HEK293 (cell line): Measurements from ENCODE around the gene KSR1.
"Not testable (repeated sequence)": the region's sequence is repeated elsewhere in the genome, so short reads cannot be mapped to it uniquely, and the experiment has no call there.

Experiments used
- CTCF ChIA-PET: fragments of 350-600 bp; formaldehyde crosslinking; extraction: SDS; loops from one replicate; lab custom pipeline; 2021; ENCODE audit warnings: antibody characterized with exemption; lab: Yijun Ruan, JAX
- POLR2A ChIA-PET: fragments of 300-600 bp; formaldehyde crosslinking; extraction: SDS; loops from one replicate; lab custom pipeline; 2020; ENCODE audit warnings: antibody characterized with exemption, inconsistent platforms; lab: Yijun Ruan, JAX
- H3K27ac ChIP-seq: fragments of 200-500 bp; sonication (Bioruptor generic); 2 replicates; pipeline ENCODE4 v1.5.1; 2014; ENCODE audit warnings: low read depth, low read length, control low read depth, inconsistent platforms; ENCODE audit errors: extremely low read depth
- H3K36me3 ChIP-seq, 2 experiments: fragments of 200-500 bp in 1 of 2; sonication (Bioruptor generic) in 1 of 2; 1 replicate in 1 of 2; 2 replicates in 1 of 2; pipeline ENCODE4 v1.5.1; 2014 to 2017; ENCODE audit warnings: inconsistent platforms in 2 of 2, low read length in 2 of 2; ENCODE audit not compliant: control insufficient read depth in 2 of 2, insufficient read depth in 1 of 2
- H3K4me1 ChIP-seq: fragments of 200-500 bp; sonication (Bioruptor generic); 2 replicates; pipeline ENCODE4 v1.5.1; 2014; ENCODE audit warnings: mild to moderate bottlenecking, low read length, inconsistent platforms; ENCODE audit not compliant: control insufficient read depth, insufficient read depth
- H3K4me3 ChIP-seq: 2 replicates; pipeline ENCODE4 v1.5.1; 2011; ENCODE audit warnings: low read depth, mild to moderate bottlenecking, control low read depth, low read length, moderate library complexity
- H3K9me3 ChIP-seq: fragments of 200-500 bp; sonication (Bioruptor generic); 2 replicates; pipeline ENCODE4 v1.5.1; 2014; ENCODE audit warnings: low read depth, low read length, inconsistent platforms; ENCODE audit not compliant: control insufficient read depth, insufficient read depth
- HIC1 ChIP-seq: fragments of 450-650 bp; formaldehyde crosslinking; IDR thresholded peaks from 2 replicates; pipeline ENCODE4 v1.5.1; 2016; ENCODE audit warnings: missing biosample characterization, missing genetic modification characterization
- PRDM10 ChIP-seq: fragments of 450-650 bp; formaldehyde crosslinking; IDR thresholded peaks from 2 replicates; pipeline ENCODE4 v1.5.1; 2016; ENCODE audit warnings: missing biosample characterization, missing genetic modification characterization
- REPIN1 ChIP-seq: fragments of 450-650 bp; formaldehyde crosslinking; IDR thresholded peaks from 2 replicates; pipeline ENCODE4 v1.5.1; 2017; ENCODE audit warnings: missing biosample characterization, missing genetic modification characterization, low read depth
- ZBTB21 ChIP-seq: fragments of 450-650 bp; formaldehyde crosslinking; IDR thresholded peaks from 2 replicates; pipeline ENCODE4 v1.5.1; 2017; ENCODE audit warnings: missing biosample characterization, missing genetic modification characterization
- ZBTB26 ChIP-seq: fragments of 450-650 bp; formaldehyde crosslinking; optimal IDR thresholded peaks from 2 replicates; pipeline ENCODE3; 2016; ENCODE audit warnings: missing biosample characterization, mild to moderate bottlenecking, missing genetic modification characterization
- ZBTB8A ChIP-seq: fragments of 450-650 bp; formaldehyde crosslinking; IDR thresholded peaks from 2 replicates; pipeline ENCODE4 v1.5.1; 2016; ENCODE audit warnings: missing biosample characterization, missing genetic modification characterization
- ZNF341 ChIP-seq: fragments of 450-650 bp; formaldehyde crosslinking; IDR thresholded peaks from 2 replicates; pipeline ENCODE4; 2016; ENCODE audit warnings: low read depth, missing biosample characterization, missing genetic modification characterization
- ZNF449 ChIP-seq: fragments of 450-650 bp; formaldehyde crosslinking; IDR thresholded peaks from 2 replicates; pipeline ENCODE4 v1.5.1; 2017; ENCODE audit warnings: missing biosample characterization, mild to moderate bottlenecking, missing genetic modification characterization, moderate library complexity
- ZNF473 ChIP-seq: fragments of 450-650 bp; formaldehyde crosslinking; IDR thresholded peaks from 2 replicates; pipeline ENCODE4 v1.5.1; 2017; ENCODE audit warnings: missing biosample characterization, missing genetic modification characterization
- ZNF521 ChIP-seq: fragments of 450-650 bp; formaldehyde crosslinking; IDR thresholded peaks from 2 replicates; pipeline ENCODE4 v1.5.1; 2017; ENCODE audit warnings: missing biosample characterization, mild to moderate bottlenecking, missing genetic modification characterization
- ZNF837 ChIP-seq: fragments of 450-650 bp; formaldehyde crosslinking; IDR thresholded peaks from 2 replicates; pipeline ENCODE4 v1.5.1; 2016; ENCODE audit warnings: missing biosample characterization, missing genetic modification characterization
- ZSCAN4 ChIP-seq: fragments of 450-650 bp; formaldehyde crosslinking; IDR thresholded peaks from 2 replicates; pipeline ENCODE4 v1.5.1; 2017; ENCODE audit warnings: missing biosample characterization, missing genetic modification characterization

The KSR1 gene

GRCh38 chr17:27665549-27665948, 209.3 kb downstream of the KSR1 start:
- Histone ChIP-seq H3K4me1 (no peaks in the 10 kb centered on the region), H3K27ac (no peak overlapping the region), H3K36me3 (no peaks in the 10 kb centered on the region), H3K4me3 (no peak overlapping the region), H3K9me3 (no peaks in the 10 kb centered on the region)
- no peak for TF ChIP-seq ZBTB21
- no peak for TF ChIP-seq ZBTB8A (tag by site-specific recombination)
- TF ChIP-seq ZBTB26 (tag by site-specific recombination): no peak
- TF ChIP-seq PRDM10 (tag by site-specific recombination): no peak
- no peak for TF ChIP-seq ZSCAN4 (tag by site-specific recombination)
- TF ChIP-seq ZNF837 (tag by site-specific recombination): no peak
- TF ChIP-seq ZNF473 (tag by site-specific recombination): no peak
- TF ChIP-seq REPIN1 (tag by site-specific recombination): no peak
- TF ChIP-seq ZNF449 (tag by site-specific recombination): no peak
- no peak for TF ChIP-seq ZNF521 (tag by site-specific recombination)
- no peak for TF ChIP-seq ZNF341 (tag by site-specific recombination)
- TF ChIP-seq HIC1: no peak
- ChIA-PET CTCF (interaction anchor here (1.0 to 5.2 kb wide), 4 partner anchors 8 to 91 kb away, joined by 3 to 44 read pairs (median 5); no protein-coding TSS in a partner anchor), POLR2A (no interaction called here)

GRCh38 chr17:27666270-27666669, 210.0 kb downstream of the KSR1 start:
- POLR2A ChIA-PET, H3K4me1 ChIP-seq: not testable (repeated sequence)
- CTCF ChIA-PET: interaction anchor here (1.0 to 5.2 kb wide), 4 partner anchors 9 to 90 kb away, joined by 3 to 44 read pairs (median 5); no protein-coding TSS in a partner anchor

More at GRCh38 chr17:27666270-27666669, 210.0 kb downstream of the KSR1 start:
- H3K9me3 ChIP-seq, H3K27ac ChIP-seq, H3K4me3 ChIP-seq, H3K36me3 ChIP-seq: not testable (repeated sequence)
